Right lobe of liver (tissue), 4 donors: ENCODE data around the gene NIPAL3.
"Not testable (repeated sequence)": the region's sequence is repeated elsewhere in the genome, so short reads cannot be mapped to it uniquely, and the experiment has no call there.

Experiments
- POLR2A ChIP-seq: fragments of 450-650 bp; IDR thresholded peaks from one replicate; pipeline ENCODE4 v1.6.1; 2017; ENCODE audit warnings: antibody characterized with exemption, mild to moderate bottlenecking
- TF ChIP-seq, protein P1 (sequence below), 4 donors: fragments of 200-600 bp in 3 of 4; fragments of 450-650 bp in 1 of 4; IDR thresholded peaks; one replicate each; pipeline versions ENCODE4 v1.5.1 to v1.8.0; 2016 to 2022; ENCODE audit warnings: antibody characterized with exemption in 4 of 4, mild to moderate bottlenecking in 2 of 4
- donor health status: DM: no; HTN: no; CAD: no.
- donor health status: DM: no; HTN: no; CAD: no.
- donor health status: DM: no; HTN: yes; CAD: no.

DNA sequence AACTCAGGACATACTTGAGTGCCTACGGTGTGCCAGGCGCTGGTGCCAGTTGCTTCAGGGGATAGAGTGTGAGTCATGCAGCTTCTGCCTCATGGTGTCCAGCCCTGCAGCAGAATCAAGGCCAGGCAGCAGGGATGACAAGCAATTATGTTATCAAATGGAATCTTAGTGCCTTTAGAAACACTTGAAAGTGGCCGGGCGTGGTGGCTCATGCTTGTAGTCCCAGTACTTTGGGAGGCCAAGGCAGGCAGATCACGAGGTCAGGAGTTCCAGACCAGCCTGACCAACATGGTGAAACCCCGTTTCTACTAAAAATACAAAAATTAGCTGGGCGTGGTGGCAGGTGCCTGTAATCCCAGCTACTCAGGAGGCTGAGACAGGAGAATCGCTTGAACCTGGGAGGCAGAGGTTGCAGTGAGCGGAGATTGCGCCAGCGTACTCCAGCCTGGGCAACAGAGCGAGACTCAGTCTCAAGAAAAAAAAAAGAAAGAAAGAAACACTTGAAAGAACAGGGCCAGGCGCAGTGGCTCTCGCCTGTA is 100.1 kb downstream of the NIPAL3 start:
- TF ChIP-seq, protein P1, sequence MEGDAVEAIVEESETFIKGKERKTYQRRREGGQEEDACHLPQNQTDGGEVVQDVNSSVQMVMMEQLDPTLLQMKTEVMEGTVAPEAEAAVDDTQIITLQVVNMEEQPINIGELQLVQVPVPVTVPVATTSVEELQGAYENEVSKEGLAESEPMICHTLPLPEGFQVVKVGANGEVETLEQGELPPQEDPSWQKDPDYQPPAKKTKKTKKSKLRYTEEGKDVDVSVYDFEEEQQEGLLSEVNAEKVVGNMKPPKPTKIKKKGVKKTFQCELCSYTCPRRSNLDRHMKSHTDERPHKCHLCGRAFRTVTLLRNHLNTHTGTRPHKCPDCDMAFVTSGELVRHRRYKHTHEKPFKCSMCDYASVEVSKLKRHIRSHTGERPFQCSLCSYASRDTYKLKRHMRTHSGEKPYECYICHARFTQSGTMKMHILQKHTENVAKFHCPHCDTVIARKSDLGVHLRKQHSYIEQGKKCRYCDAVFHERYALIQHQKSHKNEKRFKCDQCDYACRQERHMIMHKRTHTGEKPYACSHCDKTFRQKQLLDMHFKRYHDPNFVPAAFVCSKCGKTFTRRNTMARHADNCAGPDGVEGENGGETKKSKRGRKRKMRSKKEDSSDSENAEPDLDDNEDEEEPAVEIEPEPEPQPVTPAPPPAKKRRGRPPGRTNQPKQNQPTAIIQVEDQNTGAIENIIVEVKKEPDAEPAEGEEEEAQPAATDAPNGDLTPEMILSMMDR (IDR thresholded peaks at IDR 0.05) = not testable (repeated sequence)
- TF ChIP-seq POLR2A = not testable (repeated sequence)
